HepG2 (cell line): ENCODE data around the gene TUBB4B. TPM values are rescaled to one million over a fixed set of nuclear protein-coding genes. Genes with fewer than 3 reads are reported as not detected.

Experiments used
- CC2D1A ChIP-seq: sonication (generic); formaldehyde crosslinking; IDR thresholded peaks from 2 replicates; pipeline ENCODE4 v1.8.1; 2023; ENCODE audit warnings: mild to moderate bottlenecking, missing genetic modification reagents
- HNRNPUL1 ChIP-seq: fragments of 200-400 bp; formaldehyde crosslinking; IDR thresholded peaks from 2 replicates; pipeline ENCODE4 v1.6.1; 2017; ENCODE audit warnings: low read depth, mild to moderate bottlenecking, low read length, moderate library complexity
- JDP2 ChIP-seq: sonication (generic); formaldehyde crosslinking; IDR thresholded peaks from 2 replicates; pipeline ENCODE4 v1.8.1; 2022; ENCODE audit warnings: missing genetic modification reagents, borderline replicate concordance
- LRRFIP1 ChIP-seq: sonication (generic); formaldehyde crosslinking; conservative IDR thresholded peaks from 2 replicates; pipeline ENCODE4 v1.4.0; 2020; ENCODE audit warnings: missing genetic modification reagents
- MED1 ChIP-seq: sonication (generic); formaldehyde crosslinking; IDR thresholded peaks from 2 replicates; pipeline ENCODE4 v1.4.0; 2020; ENCODE audit warnings: missing genetic modification reagents
- MEF2D ChIP-seq: sonication (generic); formaldehyde crosslinking; IDR thresholded peaks from 2 replicates; pipeline ENCODE4 v1.5.1; 2020; ENCODE audit warnings: mild to moderate bottlenecking, missing genetic modification reagents
- MLXIP ChIP-seq: sonication (generic); formaldehyde crosslinking; IDR thresholded peaks from 2 replicates; pipeline ENCODE4 v1.9.0; 2021; ENCODE audit warnings: missing genetic modification reagents, borderline replicate concordance
- NFE2L2 ChIP-seq: fragments of 150-350 bp; IDR thresholded peaks from 2 replicates; pipeline ENCODE4 v1.6.1; 2014; ENCODE audit warnings: low read length
- SP5 ChIP-seq: IDR thresholded peaks from 2 replicates; pipeline ENCODE4 v1.6.1; 2016; ENCODE audit warnings: low read depth, borderline replicate concordance
- TIGD3 ChIP-seq: sonication (generic); formaldehyde crosslinking; IDR thresholded peaks from 2 replicates; pipeline ENCODE4 v1.5.1; 2020; ENCODE audit warnings: mild to moderate bottlenecking, missing genetic modification reagents, borderline replicate concordance
- U2AF1 ChIP-seq: fragments of 200-400 bp; formaldehyde crosslinking; optimal IDR thresholded peaks from 2 replicates; pipeline ENCODE3; 2017; ENCODE audit warnings: mild to moderate bottlenecking, low read depth, low read length
- ZNF496 ChIP-seq: sonication (generic); formaldehyde crosslinking; IDR thresholded peaks from 2 replicates; pipeline ENCODE4 v1.8.1; 2023; ENCODE audit warnings: mild to moderate bottlenecking, moderate library complexity, missing genetic modification reagents; ENCODE audit not compliant: insufficient replicate concordance
- ZNF878 ChIP-seq: sonication (generic); formaldehyde crosslinking; IDR thresholded peaks from 2 replicates; pipeline ENCODE4 v1.8.1; 2023; ENCODE audit warnings: mild to moderate bottlenecking, missing genetic modification reagents, moderate library complexity
- polyA plus RNA-seq, 8 experiments: library from polyadenylated mRNA; depleted of rRNA in 3 of 8; stranded (reverse) in 7 of 8; unstranded in 1 of 8; fragments of >200 nt; fragmentation: Illumina TruSeq in 4 of 8; extraction: Trizol in 4 of 8; gene quantifications; 2 replicates each; pipeline versions ENCODE4 v1.2.1 to v1.2.3, GENCODE V29; 2011 to 2016; ENCODE audit warnings: low read depth in 4 of 8, missing spikeins in 1 of 8, mixed read lengths in 1 of 8; ENCODE audit not compliant: insufficient read depth in 1 of 8
- total RNA-seq, 5 experiments: library from RNA; depleted of rRNA; stranded (reverse); fragments of >200 nt; fragmentation: Illumina TruSeq; extraction: Trizol; gene quantifications; 2 replicates each; pipeline ENCODE4 v1.2.3, GENCODE V29; 2016; ENCODE audit warnings: low read depth in 1 of 5
- TF ChIP-seq, protein P1 (sequence below): sonication (generic); formaldehyde crosslinking; IDR thresholded peaks from 2 replicates; pipeline ENCODE4 v1.4.0; 2020; ENCODE audit warnings: mild to moderate bottlenecking, missing genetic modification reagents
- TF ChIP-seq, protein P2 (sequence below): sonication (generic); formaldehyde crosslinking; IDR thresholded peaks from 2 replicates; pipeline ENCODE4 v1.5.0; 2020; ENCODE audit warnings: missing genetic modification reagents
- TF ChIP-seq, protein P3 (sequence below): sonication (generic); formaldehyde crosslinking; IDR thresholded peaks from 2 replicates; pipeline ENCODE4 v1.8.0; 2022; ENCODE audit warnings: missing genetic modification reagents, mild to moderate bottlenecking, moderate library complexity, borderline replicate concordance

The TUBB4B gene
- total and polyA plus RNA-seq, 2 of the 13 experiments (the other 11 are each of a cell fraction or from before 2014, with no cell fraction given), result 182 to 412 TPM

GRCh38 chr9:137236238-137236935 is 4.7 kb upstream of the TUBB4B start (continued):
- TF ChIP-seq HNRNPUL1 (no peak), CC2D1A (no peak), MED1 (peak; percentile 89), ZNF496 (CRISPR knock-in tag) (no peak), TIGD3 (no peak), ZNF878 (CRISPR knock-in tag) (no peak), U2AF1 (no peak), LRRFIP1 (no peak), NFE2L2 (no peak), JDP2 (CRISPR knock-in tag) (no peak), MEF2D (CRISPR knock-in tag) (peak; percentile 65), MLXIP (CRISPR knock-in tag) (no peak), SP5 (CRISPR knock-in tag) (peak; percentile 67; the same call in 1 of the 2 replicates)
- TF ChIP-seq, protein P1, sequence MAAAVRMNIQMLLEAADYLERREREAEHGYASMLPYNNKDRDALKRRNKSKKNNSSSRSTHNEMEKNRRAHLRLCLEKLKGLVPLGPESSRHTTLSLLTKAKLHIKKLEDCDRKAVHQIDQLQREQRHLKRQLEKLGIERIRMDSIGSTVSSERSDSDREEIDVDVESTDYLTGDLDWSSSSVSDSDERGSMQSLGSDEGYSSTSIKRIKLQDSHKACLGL (CRISPR knock-in tag), result peak; percentile 60; the same call in 1 of the 2 replicates
- TF ChIP-seq, protein P2, sequence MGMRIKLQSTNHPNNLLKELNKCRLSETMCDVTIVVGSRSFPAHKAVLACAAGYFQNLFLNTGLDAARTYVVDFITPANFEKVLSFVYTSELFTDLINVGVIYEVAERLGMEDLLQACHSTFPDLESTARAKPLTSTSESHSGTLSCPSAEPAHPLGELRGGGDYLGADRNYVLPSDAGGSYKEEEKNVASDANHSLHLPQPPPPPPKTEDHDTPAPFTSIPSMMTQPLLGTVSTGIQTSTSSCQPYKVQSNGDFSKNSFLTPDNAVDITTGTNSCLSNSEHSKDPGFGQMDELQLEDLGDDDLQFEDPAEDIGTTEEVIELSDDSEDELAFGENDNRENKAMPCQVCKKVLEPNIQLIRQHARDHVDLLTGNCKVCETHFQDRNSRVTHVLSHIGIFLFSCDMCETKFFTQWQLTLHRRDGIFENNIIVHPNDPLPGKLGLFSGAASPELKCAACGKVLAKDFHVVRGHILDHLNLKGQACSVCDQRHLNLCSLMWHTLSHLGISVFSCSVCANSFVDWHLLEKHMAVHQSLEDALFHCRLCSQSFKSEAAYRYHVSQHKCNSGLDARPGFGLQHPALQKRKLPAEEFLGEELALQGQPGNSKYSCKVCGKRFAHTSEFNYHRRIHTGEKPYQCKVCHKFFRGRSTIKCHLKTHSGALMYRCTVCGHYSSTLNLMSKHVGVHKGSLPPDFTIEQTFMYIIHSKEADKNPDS (CRISPR knock-in tag), result peak; percentile 36; the same call in 1 of the 2 replicates
- TF ChIP-seq, protein P3, sequence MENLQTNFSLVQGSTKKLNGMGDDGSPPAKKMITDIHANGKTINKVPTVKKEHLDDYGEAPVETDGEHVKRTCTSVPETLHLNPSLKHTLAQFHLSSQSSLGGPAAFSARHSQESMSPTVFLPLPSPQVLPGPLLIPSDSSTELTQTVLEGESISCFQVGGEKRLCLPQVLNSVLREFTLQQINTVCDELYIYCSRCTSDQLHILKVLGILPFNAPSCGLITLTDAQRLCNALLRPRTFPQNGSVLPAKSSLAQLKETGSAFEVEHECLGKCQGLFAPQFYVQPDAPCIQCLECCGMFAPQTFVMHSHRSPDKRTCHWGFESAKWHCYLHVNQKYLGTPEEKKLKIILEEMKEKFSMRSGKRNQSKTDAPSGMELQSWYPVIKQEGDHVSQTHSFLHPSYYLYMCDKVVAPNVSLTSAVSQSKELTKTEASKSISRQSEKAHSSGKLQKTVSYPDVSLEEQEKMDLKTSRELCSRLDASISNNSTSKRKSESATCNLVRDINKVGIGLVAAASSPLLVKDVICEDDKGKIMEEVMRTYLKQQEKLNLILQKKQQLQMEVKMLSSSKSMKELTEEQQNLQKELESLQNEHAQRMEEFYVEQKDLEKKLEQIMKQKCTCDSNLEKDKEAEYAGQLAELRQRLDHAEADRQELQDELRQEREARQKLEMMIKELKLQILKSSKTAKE (CRISPR knock-in tag), result peak; percentile 89
